GM21515 (cell line): ENCODE data around the gene NOXA1.
A peak's percentile ranks its signal among the peaks of the same experiment; 100 is the strongest.
"Not testable (repeated sequence)": the region's sequence is repeated elsewhere in the genome, so short reads cannot be mapped to it uniquely, and the experiment has no call there.

Source experiments
- ATAC-seq: cut with Tn5 transposase; IDR thresholded peaks from one replicate; pipeline ENCODE4 v1.9.1; 2021; ENCODE audit not compliant: unreplicated experiment

Gene NOXA1

GRCh38 chr9:137404961-137405567, 18.1 kb upstream of the NOXA1 start:
- no peak for ATAC-seq

GRCh38 chr9:137405677-137406081, 17.5 kb upstream of the NOXA1 start:
- no peak for ATAC-seq

GRCh38 chr9:137406085-137406760, 17.0 kb upstream of the NOXA1 start:
- no peak for ATAC-seq

GRCh38 chr9:137406876-137407589, 16.2 kb upstream of the NOXA1 start:
- ATAC-seq: no peak

GRCh38 chr9:137407590-137408300, 15.4 kb upstream of the NOXA1 start:
- ATAC-seq: no peak

GRCh38 chr9:137408651-137409405, 14.4 kb upstream of the NOXA1 start:
- ATAC-seq: no peak

- ATAC-seq: no peak
These were observed 13.7 kb upstream of the NOXA1 start for GRCh38 chr9:137409515-137409914.

- ATAC-seq: not testable (repeated sequence)
These were observed 12.8 kb upstream of the NOXA1 start for GRCh38 chr9:137410236-137410890.

GRCh38 chr9:137410891-137411249, 12.3 kb upstream of the NOXA1 start:
- no peak for ATAC-seq

- ATAC-seq: no peak
These were observed 11.9 kb upstream of the NOXA1 start for GRCh38 chr9:137411260-137411644.

GRCh38 chr9:137411645-137412380, 11.4 kb upstream of the NOXA1 start:
- ATAC-seq: peak; percentile 36

- ATAC-seq: no peak
These were observed 10.8 kb upstream of the NOXA1 start for GRCh38 chr9:137412431-137412830.

GRCh38 chr9:137415451-137415850, 7.7 kb upstream of the NOXA1 start:
- ATAC-seq: no peak

- no peak for ATAC-seq
These were observed 7.1 kb upstream of the NOXA1 start for GRCh38 chr9:137416006-137416562.

GRCh38 chr9:137416563-137417151, 6.5 kb upstream of the NOXA1 start:
- ATAC-seq: no peak

- ATAC-seq: no peak
These were observed 5.8 kb upstream of the NOXA1 start for GRCh38 chr9:137417161-137418021.

- ATAC-seq: no peak
These were observed 1.2 kb upstream of the NOXA1 start for GRCh38 chr9:137421838-137422603.
